WI38 (cell line): ENCODE measurements around the gene ARHGAP26.

Source experiments
- H3K4me3 ChIP-seq: 2 replicates; pipeline ENCODE4 v1.5.1; 2011; ENCODE audit warnings: low read depth, mild to moderate bottlenecking, control low read depth, low read length
- TF ChIP-seq, protein P1 (sequence below): IDR thresholded peaks from 2 replicates; pipeline ENCODE4 v1.5.1; 2012; ENCODE audit warnings: low read depth, mild to moderate bottlenecking, control low read depth, low read length

The ARHGAP26 gene

DNA sequence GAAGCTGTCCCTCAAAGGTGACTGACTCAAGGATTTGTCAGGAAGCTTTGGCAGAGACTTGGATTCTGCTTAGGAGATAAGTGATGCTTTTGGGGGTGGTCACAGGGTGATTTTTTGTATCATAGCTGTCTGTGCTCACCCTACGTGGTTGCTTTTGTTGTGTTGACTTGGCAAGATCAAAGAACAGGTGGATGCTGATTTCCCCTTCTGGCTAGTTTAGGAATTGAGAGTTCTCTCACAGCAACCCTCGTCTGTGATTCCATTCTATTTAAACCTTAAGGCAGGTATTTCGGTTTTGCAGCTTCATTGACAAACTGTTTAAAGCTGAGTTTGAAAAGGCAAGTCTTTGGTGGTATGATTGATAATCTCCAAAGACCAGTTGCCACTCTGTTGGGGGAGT lies 27.2 kb downstream of the ARHGAP26 start:
- TF ChIP-seq, protein P1, sequence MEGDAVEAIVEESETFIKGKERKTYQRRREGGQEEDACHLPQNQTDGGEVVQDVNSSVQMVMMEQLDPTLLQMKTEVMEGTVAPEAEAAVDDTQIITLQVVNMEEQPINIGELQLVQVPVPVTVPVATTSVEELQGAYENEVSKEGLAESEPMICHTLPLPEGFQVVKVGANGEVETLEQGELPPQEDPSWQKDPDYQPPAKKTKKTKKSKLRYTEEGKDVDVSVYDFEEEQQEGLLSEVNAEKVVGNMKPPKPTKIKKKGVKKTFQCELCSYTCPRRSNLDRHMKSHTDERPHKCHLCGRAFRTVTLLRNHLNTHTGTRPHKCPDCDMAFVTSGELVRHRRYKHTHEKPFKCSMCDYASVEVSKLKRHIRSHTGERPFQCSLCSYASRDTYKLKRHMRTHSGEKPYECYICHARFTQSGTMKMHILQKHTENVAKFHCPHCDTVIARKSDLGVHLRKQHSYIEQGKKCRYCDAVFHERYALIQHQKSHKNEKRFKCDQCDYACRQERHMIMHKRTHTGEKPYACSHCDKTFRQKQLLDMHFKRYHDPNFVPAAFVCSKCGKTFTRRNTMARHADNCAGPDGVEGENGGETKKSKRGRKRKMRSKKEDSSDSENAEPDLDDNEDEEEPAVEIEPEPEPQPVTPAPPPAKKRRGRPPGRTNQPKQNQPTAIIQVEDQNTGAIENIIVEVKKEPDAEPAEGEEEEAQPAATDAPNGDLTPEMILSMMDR, result no peak
- H3K4me3 ChIP-seq, result no peak overlapping the region

- TF ChIP-seq, protein P1, result no peak
- no peak overlapping the region for H3K4me3 ChIP-seq
Measured at GRCh38 chr5:142798099-142798770, 28.1 kb downstream of the ARHGAP26 start.

DNA sequence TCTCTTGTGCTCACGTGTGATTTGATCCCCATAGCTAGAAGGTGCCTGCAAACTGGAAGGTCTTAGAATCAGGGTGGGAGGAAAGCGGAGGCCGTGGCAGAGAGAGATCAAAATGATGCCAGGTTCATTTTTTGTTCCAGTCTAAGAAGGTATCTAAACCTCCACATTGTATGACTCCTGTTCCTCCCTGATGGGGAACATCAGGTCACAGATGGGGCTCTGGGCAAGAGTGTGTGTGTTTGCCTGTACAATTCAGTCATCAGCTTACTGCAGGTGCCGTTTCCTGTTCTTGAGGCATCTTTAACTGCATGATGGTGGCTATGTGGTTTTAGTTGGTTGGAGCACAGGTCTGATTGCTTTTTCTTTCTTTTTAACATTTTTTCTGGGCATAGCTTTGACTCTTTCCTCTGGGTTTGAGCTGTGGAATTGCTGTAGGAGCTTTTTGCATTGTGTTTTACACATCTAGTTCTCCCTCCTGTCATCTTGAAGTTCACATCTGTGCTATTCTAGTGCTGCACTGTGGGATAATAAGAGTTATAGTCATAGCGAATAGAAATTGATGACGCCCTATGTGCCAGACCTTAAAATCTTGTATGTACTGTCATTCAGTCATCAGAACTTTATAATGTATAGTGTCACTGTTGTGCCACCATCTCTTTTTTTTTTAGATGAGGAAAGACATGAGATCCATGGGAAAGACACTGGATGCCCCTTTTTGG lies 30.8 kb downstream of the ARHGAP26 start:
- TF ChIP-seq, protein P1, result no peak
- H3K4me3 ChIP-seq, result no peak overlapping the region

DNA sequence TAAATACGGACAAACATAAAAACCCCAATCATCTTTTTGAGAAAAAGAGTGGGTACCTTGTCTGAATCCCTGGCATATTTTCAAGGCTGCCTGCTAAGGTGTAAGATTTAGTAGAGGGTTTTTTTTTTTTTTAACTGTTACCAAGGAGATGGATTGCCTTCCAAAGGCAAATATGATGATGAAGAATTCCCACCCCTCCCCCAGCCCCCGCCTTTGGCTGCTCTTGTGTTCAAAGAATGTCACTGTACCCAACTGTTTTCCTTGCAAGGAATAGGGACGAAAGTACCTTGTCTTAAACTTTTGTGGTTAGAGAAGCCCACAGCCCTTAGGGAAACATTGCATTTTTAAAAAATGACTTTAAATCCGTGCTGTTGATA lies 31.3 kb downstream of the ARHGAP26 start:
- TF ChIP-seq, protein P1, result no peak
- H3K4me3 ChIP-seq, result no peak overlapping the region

- no peak overlapping the region for H3K4me3 ChIP-seq
- TF ChIP-seq, protein P1, result no peak
Measured at GRCh38 chr5:142803428-142804125, 33.4 kb downstream of the ARHGAP26 start.

DNA sequence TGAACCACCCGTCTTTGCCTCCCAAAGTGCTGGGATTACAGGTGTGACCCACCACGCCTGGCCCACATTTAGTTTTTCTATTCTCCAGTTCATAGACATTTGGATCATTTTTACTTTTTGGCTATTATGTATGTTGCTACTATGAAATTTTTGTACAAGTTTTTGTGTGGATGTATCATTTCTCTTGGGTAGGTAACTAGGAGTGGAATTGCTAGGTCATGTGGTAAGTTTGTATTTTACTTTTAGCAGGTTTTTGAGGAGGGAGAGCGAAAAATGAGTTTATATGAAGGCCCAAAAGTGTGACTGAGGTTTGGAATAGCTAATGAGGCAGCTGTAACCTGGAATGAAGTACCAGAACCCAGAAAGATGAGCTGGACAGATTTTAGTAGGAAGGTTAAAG lies 35.2 kb downstream of the ARHGAP26 start:
- TF ChIP-seq, protein P1, result no peak
- no peak overlapping the region for H3K4me3 ChIP-seq

DNA sequence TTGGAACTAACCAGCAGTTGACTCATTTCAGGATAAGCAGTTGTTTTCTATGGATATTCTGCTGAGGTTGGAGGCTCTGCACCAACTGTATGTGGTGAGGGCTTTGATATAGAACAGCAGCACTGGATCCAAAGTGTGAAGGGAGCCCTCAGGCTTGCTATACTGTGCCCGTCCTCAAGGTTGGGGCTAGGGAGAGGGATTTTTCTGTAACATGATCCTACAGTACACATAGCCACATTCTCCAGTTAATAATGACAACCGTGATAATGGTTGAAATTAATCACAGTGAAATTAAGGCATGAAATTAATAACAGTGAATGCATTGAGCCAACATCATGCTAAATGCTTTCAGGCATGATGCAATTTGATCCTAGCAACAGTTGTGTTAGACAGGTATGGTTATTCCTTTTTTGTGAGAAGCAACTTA lies 36.7 kb downstream of the ARHGAP26 start:
- H3K4me3 ChIP-seq, result no peak overlapping the region
- TF ChIP-seq, protein P1, result no peak
